ENCODE measurements around the gene PAIP1.
"Not testable (repeated sequence)": the region's sequence is repeated elsewhere in the genome, so short reads cannot be mapped to it uniquely, and the experiment has no call there.

PAIP1 gene

DNA sequence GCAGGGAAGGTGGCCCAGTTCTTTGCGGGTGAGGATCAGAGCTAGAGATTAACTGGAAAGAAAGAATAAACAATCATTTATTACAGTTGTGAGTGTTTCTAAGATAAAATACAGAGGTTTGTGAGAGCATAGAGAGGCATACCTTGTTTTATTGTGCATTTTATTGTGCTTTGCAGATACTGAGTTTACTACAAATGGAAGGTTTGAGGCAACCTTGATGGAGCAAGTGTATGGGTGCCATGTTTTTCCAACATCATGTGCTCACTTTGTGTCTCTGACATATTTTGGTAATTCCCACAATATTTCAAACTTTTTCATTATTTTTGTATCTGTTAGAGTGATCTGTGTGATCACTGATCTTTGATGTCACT lies 41.2 kb downstream of the PAIP1 start:
- DNase-seq = no peak
- TF ChIP-seq POLR2A (IDR thresholded peaks at IDR 0.05; ENCODE audit: low read length) (no peak), GATA1 (IDR thresholded peaks at IDR 0.05; ENCODE audit: low read depth, low read length) (no peak)

GRCh38 chr5:43514816-43515677 lies 41.8 kb downstream of the PAIP1 start, which contains the start of gene C5orf34:
Gene C5orf34 (minus strand): TSS chr5:43515148. CDS start chr5:43509339, 5,809 bp downstream.
- peak; percentile 95 to 96 for DNase-seq

GRCh38 chr5:43514471-43514815 lies 42.4 kb downstream of the PAIP1 start:
- TF ChIP-seq GATA1 (IDR thresholded peaks at IDR 0.05; ENCODE audit: low read depth, low read length) (no peak), POLR2A (IDR thresholded peaks at IDR 0.05; ENCODE audit: low read length) (no peak)
- DNase-seq = peak in 1 of 2 experiments; percentile 76

More at GRCh38 chr5:43514816-43515677, 41.8 kb downstream of the PAIP1 start, which contains the start of gene C5orf34:
- peak; percentile 95 for TF ChIP-seq POLR2A (IDR thresholded peaks at IDR 0.05; ENCODE audit: low read length)
- TF ChIP-seq GATA1 (IDR thresholded peaks at IDR 0.05; ENCODE audit: low read depth, low read length) = no peak

- TF ChIP-seq POLR2A (IDR thresholded peaks at IDR 0.05; ENCODE audit: low read length) = no peak
- TF ChIP-seq GATA1 (IDR thresholded peaks at IDR 0.05; ENCODE audit: low read depth, low read length) = no peak
- peak; percentile 26 to 51 for DNase-seq
Measured at GRCh38 chr5:43514025-43514424, 42.9 kb downstream of the PAIP1 start.

- DNase-seq = not testable (repeated sequence)
Measured at GRCh38 chr5:43511062-43511461, 45.8 kb downstream of the PAIP1 start.

GRCh38 chr5:43498581-43498980 lies 58.3 kb downstream of the PAIP1 start:
- no peak for DNase-seq
- no peak for TF ChIP-seq GATA1 (IDR thresholded peaks at IDR 0.05; ENCODE audit: low read depth, low read length)
- TF ChIP-seq POLR2A (IDR thresholded peaks at IDR 0.05; ENCODE audit: low read length) = no peak

GRCh38 chr5:43497311-43498104 lies 59.4 kb downstream of the PAIP1 start:
- no peak for DNase-seq
- TF ChIP-seq GATA1 (IDR thresholded peaks at IDR 0.05; ENCODE audit: low read depth, low read length) (no peak), POLR2A (IDR thresholded peaks at IDR 0.05; ENCODE audit: low read length) (no peak)

DNA sequence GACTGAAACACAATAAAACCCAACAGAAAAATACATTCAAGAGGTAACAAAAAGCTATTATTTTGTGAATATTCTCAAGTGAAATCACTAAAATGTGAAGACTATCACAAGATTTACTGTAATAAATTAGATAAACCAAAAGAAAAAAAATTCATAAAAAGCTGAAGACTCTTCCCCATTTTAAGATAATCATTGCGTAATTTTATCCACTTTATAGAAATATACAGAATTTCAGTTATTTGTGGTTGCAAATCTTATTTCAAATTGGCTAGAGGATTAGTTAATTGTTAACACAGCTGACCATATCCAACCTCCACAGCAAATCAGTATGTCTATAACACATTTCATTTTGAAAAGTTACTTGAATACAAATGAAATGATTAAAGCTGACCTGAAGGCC lies 65.6 kb downstream of the PAIP1 start:
- TF ChIP-seq GATA1 (IDR thresholded peaks at IDR 0.05; ENCODE audit: low read depth, low read length) (no peak), POLR2A (IDR thresholded peaks at IDR 0.05; ENCODE audit: low read length) (no peak)
- no peak for DNase-seq

DNA sequence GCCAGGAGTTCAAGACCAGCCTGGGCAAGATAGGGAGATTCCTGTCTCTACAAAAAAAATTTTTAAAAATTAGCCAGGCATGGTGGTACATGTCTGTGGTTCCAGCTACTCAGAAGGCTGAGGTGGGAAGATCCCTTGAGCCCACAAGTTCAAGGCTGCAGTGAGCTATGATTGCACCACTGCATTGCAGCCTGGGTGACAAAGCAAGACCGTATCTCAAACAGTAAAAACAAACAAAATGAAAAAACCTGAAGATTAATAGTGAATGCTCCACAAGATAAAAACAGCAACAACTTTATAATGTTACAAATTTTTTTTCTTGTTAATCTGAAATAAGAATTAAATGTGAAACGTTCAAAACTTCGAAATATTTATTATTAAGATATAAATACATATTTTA lies 70.5 kb downstream of the PAIP1 start:
- DNase-seq = no peak
- TF ChIP-seq GATA1 (IDR thresholded peaks at IDR 0.05; ENCODE audit: low read depth, low read length) = no peak
- TF ChIP-seq POLR2A (IDR thresholded peaks at IDR 0.05; ENCODE audit: low read length) = no peak

DNA sequence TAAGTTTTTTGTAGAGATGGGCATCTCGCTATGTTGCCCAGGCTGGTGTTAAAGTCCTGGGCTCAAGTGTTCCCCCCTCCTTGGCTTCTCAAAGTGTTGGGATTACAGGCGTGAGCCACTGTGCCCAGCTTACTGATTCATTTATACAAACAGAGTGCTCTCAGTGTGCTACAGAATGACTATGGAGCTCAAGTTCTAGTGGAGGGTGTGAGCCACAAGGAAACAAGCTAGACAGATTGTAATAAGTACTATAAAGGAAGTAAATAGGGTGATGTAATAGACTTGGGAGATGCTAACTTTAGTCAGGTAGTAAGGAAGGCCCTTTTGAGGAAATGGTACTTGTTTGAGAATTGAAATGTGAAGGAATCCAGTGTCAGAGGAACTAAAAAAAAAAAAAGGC lies 71.5 kb downstream of the PAIP1 start:
- TF ChIP-seq POLR2A (IDR thresholded peaks at IDR 0.05; ENCODE audit: low read length) (no peak), GATA1 (IDR thresholded peaks at IDR 0.05; ENCODE audit: low read depth, low read length) (no peak)
- no peak for DNase-seq

DNA sequence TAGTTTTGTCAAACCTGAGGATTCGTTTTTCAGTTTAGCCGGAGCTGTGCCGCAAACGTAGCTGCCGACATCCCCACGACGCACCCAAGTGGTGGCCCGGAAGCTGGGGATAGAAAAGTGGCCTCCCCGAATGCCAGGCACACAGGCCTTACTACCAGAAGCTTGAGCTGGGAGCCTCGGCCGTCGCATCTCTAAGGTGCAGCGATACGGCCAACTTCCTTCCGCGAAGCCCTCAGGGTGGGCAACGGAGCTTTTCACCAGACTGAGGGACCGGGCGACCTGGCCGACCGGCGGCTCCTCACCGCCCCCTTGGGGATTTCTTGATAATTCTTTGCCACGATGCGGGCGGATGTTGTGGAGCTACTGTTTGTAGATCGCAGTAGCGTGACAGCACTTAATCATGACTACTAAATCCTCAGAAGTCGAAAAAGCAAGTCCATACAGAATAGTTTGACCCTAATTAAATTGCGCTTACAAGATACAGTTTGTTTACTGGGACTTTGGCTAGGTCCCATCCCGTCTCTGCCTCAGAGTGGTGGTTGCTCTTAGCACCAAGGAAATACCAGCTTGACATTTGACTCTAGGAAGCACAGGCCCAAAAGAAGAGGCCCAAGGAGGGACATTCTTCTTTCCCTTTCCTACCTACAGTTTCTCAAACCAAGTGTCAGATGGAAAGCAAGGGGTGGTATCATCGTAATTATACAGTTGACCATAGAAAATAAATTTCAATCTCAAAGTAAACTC lies 72.6 kb downstream of the PAIP1 start:
- peak; percentile 89 to 92 for DNase-seq
- TF ChIP-seq GATA1 (IDR thresholded peaks at IDR 0.05; ENCODE audit: low read depth, low read length) (no peak), POLR2A (IDR thresholded peaks at IDR 0.05; ENCODE audit: low read length) (peak; percentile 89)

DNA sequence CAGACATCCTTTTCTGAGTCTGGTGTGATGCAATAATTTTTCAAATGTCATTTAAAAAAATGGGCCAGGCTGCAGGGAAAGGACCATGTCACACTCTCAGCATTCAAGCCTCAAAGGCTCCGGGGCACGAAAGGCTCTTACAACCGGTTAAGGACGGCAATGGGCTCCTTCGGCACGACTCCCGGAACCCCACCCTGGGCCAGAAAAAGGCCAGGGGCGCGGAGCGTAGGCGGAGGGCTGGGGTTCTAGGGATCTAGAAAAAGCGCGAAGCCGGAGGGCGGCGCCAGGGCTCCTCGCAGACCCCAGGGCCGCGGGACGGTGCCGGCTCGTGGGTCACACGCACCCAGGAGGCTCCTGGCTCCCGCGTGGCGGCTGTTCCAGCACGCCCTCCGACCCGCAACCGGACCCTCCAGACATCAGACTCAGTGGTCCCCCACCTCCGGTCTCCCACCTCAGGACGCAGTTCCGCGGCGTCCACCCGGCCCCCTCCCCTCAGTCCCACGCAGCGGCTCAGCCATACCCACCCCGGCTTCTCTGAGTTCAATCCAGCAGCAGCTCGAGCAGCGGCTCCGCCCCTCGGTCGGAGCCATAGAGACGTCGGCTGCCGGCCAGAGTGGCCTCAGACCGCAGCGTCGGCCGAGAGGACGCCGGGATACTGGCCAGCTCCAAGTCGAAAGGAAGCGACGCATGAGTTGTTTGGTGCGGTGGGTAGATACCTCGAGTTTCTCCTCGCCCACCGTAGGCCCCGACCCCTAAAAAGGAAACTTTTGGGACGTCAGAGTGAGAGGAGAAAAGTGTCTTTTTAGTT lies 73.4 kb downstream of the PAIP1 start, which contains the start of gene TMEM267:
Gene TMEM267 (minus strand): TSS at position 568 of the 808 bp plus-strand sequence. CDS start 29,896 bp downstream, outside the sequence.
- no peak for TF ChIP-seq GATA1 (IDR thresholded peaks at IDR 0.05; ENCODE audit: low read depth, low read length)
- peak; percentile 98 for TF ChIP-seq POLR2A (IDR thresholded peaks at IDR 0.05; ENCODE audit: low read length)
- DNase-seq = peak; percentile 92 to 94
